Measurements from ENCODE around the gene DHPS. TPM values are rescaled to one million over a fixed set of nuclear protein-coding genes. Genes with fewer than 3 reads are reported as not detected.
"Not testable (repeated sequence)": the region's sequence is repeated elsewhere in the genome, so short reads cannot be mapped to it uniquely, and the experiment has no call there.

The DHPS gene
- total RNA-seq, 1 experiment from 2014 or later = 106 TPM

GRCh38 chr19:12705654-12706331 is 24.1 kb upstream of the DHPS start:
- DNase-seq (ENCODE audit: low read depth) = no peak

- no peak for DNase-seq (ENCODE audit: low read depth)
Measured at GRCh38 chr19:12705169-12705568, 23.5 kb upstream of the DHPS start.

- DNase-seq (ENCODE audit: low read depth) = peak; percentile 57
Measured at GRCh38 chr19:12703046-12703445, 21.4 kb upstream of the DHPS start.

DNA sequence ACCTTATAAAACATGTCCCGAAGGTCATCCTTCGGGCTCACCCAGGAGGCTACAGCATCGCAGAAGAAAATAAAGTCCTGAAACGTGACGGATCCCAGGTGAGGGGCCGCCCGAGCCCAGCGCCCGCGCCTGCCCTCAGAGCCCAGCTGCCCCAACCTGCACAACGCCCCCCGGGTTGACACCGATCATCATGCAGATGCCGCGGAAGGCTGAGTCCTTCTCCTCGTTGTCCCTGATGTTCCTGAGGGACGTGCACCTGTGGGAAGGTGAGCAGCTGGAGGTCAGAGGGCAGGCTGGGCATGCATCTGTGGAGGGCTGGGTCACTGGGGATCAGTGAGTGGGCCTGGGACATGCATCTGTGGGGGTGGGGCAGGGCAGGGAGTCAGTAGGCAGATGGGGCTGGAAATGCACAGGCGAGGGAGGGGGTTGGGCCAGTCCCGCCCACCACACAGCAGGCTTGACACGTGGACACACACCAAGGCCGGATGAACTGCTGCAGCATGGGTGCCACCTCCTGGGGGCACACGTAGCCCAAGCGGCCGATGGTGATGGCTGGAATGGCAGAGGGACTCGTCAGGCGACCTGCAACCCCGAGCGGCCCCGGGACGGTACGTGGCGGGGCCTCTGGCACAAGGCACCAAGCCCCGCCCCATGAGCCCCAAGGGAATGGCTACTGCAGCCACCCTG is 20.1 kb upstream of the DHPS start:
- DNase-seq (ENCODE audit: low read depth) = no peak

- no peak for DNase-seq (ENCODE audit: low read depth)
Measured at GRCh38 chr19:12698138-12698537, 16.5 kb upstream of the DHPS start.

- not testable (repeated sequence) for DNase-seq (ENCODE audit: low read depth)
Measured at GRCh38 chr19:12697425-12697824, 15.7 kb upstream of the DHPS start.

DNA sequence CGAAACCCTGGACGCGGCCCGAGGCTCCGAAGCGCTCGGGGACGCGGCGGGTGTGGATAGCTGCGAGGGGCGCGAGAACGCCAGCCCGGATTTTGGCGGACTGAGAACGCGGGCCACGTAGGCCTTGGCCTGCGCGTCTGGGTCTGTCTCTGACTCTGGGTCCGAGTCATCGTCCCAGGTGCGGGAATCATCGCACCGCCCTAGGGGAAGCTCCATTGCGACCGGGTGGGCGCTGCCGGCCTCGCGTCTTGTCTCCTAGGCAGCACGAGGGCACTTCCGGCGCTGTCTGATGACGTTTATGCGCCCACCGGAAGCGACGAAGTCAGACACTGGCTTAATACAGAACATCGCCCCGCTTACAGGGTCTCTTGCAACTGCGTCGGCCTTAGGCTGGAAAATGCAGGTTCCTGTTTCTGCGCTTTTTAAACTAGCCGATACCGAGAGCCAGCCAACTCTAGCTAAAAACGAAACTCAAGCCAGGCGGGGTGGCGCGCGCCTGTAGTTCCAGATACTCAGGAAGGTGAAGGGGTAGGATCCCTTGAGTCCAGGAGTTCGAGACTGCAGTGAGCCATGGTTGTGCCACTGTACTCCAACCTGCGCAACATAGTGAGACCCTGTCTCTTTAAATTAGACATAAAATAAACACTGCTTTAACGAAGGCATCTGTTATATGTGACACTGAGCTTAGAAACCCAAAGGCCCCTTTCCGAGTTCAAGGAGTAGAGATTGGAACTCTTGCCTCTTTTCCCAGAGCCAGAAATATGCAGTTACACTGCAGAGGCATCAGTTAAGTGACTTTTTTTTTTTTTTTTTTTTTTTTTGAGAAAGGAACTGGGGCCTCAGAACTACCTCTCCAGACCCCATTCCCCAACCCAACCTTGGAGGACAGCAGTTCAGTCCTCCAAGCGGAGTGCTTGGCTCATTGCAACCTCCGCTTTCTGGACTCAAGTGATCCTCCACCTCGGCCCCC is 15.0 kb upstream of the DHPS start, which contains the start of gene FBXW9:
Gene FBXW9, minus strand, starts transcription at position 266 of the 970 bp plus-strand sequence. Its CDS starts 50 bp downstream, at position 216.
- DNase-seq (ENCODE audit: low read depth) = peak; percentile 93

- DNase-seq (ENCODE audit: low read depth) = no peak
Measured at GRCh38 chr19:12695997-12696365, 14.3 kb upstream of the DHPS start.

GRCh38 chr19:12695514-12695913 is 13.8 kb upstream of the DHPS start:
- no peak for DNase-seq (ENCODE audit: low read depth)

GRCh38 chr19:12695096-12695495 is 13.4 kb upstream of the DHPS start:
- no peak for DNase-seq (ENCODE audit: low read depth)

- no peak for DNase-seq (ENCODE audit: low read depth)
Measured at GRCh38 chr19:12694641-12695040, 13.0 kb upstream of the DHPS start.

DNA sequence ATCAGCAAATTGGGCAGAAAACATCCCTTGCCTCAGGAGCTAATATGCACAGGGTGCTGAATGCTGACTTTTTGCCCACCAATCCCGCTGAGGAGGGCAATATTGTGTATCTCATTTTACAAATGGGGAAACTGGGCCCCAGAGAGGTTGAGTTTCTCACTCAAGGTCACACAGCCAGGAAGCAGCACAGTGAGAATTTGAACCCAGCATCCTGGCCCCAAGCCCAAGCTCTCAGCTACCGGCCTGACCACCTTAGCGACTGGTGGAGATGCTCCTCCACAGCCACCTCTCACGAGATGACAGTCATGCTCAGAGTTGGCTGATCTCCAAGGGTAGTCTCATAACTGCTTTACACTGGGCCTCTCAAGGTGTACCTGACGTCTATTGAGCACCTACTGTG is 11.3 kb upstream of the DHPS start:
- no peak for DNase-seq (ENCODE audit: low read depth)

GRCh38 chr19:12689581-12690216 is 8.0 kb upstream of the DHPS start:
- no peak for DNase-seq (ENCODE audit: low read depth)

- no peak for DNase-seq (ENCODE audit: low read depth)
Measured at GRCh38 chr19:12689012-12689411, 7.3 kb upstream of the DHPS start.

- no peak for DNase-seq (ENCODE audit: low read depth)
Measured at GRCh38 chr19:12687496-12688196, 6.0 kb upstream of the DHPS start, which contains the start of gene GNG14. Gene GNG14, plus strand, starts transcription at chr19:12687998. Its CDS starts 51 bp downstream, at chr19:12688049.

DNA sequence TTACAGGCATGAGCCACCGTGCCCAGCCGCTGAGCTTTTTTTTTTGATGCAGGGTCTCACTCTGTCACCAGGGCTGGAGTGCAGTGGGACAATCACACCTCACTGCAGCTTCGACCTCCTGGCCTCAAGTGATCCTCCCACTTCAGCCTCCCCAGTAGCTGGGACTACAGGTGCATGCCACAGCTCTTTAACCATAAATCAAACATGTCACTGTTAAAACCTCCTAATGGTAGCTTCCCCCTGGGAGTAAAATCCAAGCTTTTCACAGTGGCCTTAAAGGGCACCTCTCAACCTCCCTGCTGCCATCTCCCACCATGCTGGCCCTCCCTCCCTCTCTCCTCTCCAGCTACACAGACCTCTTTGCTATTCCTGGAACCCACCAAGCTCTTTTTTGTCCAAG is 4.2 kb upstream of the DHPS start:
- DNase-seq (ENCODE audit: low read depth) = no peak

DNA sequence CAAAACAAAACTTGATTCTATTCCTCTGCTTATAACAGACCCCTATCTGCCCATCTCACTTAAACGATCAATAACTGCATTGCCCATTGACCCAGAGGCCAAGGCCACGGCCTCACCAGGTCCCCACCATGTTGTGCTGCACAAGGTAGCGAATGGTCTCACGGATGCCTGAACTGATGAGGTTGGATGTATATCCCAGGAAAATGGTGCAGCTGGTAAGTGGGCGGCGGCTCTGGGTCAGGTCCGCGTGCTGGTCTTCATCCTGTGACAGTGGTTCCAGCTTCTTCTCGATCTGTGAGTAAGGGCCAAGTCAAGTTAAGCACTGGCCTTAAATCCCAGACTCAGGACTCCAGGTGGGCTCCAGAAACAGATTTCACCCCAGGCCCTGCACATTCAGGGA is 1.6 kb downstream of the DHPS start:
- no peak for DNase-seq (ENCODE audit: low read depth)

DNA sequence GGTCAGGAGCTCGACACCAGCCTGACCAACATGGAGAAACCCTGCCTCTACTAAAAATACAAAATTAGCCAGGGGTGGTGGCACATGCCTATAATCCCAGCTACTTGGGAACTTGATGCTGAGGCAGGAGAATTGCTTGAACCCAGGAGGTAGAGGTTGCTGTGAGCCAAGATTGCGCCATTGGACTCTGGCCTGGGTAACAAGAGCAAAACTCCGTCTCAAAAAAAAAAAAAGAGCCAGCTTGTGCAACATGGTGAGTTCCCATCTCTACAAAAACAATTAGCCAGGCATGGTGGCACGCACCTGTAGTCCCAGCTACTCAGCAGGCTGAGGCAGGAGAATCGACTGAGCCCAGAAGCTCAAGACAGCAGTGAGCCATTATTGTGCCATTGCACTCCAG is 3.6 kb downstream of the DHPS start:
- DNase-seq (ENCODE audit: low read depth) = not testable (repeated sequence)

DNA sequence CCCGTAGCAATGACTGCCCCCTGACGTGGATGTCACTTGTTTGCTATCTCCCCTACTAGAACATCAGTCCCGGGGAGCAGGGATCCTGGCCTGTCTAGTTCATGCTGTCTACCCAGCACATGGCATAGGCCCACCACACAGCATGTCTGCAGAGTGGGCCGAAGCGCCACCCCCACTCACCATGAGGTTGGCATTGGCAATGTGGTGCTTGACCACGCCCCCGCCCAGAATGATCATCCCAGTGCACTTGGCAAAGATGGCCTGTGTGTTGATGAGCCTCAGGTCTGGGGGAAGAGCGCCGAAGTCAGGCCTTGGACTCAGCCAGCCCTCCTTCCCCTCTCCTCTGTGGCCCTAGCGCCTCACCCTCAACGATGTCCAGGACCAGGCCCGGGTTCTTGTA is 4.8 kb downstream of the DHPS start:
- DNase-seq (ENCODE audit: low read depth) = no peak

DNA sequence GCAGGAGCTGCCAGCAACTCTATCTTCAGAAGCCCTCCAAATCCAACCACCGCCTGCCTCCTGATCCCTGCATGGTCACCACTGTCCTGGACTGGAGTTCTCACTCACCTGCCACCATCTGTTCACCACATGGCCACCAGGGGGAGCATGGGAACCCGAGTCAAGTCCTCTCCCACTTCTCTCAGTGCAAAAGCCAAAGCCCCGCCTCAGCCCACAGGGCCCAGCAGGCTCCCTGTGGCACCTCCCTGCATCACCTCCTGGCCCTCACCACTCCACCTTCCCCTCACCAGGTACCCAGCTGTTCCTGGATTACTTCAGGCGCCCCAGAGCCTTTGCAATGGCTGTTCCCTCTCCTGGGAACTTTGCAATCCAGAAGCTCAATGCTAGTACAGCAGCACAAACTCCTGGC is 5.3 kb downstream of the DHPS start:
- peak; percentile 64 for DNase-seq (ENCODE audit: low read depth)

DNA sequence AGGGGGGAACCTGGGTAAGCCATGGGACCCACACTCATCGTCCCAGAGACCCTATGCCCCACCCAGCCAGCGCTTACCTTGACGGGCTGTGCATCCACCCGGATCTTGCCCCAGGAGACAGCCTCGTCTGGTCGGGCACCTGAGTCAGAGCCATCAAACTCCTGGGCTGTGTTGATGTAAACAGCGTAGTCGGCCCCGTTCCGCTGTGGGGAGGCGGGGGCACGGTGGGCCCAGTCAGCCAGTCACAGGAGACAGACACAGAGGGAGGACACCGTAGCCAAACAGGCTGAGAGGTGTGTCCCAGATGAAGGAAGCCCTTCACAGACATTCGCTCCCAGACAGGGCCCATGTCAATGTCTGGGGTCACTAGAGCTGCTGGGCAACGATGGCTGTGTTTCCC is 5.7 kb downstream of the DHPS start:
- DNase-seq (ENCODE audit: low read depth) = no peak

Measured in LHCN-M2 (cell line).